ENCODE results near the gene RASSF10.

Gene RASSF10

GRCh38 chr11:13028322-13028721, 19.2 kb downstream of the RASSF10 start:
- ChIA-PET CTCF (interaction anchor here (0.7 kb wide), 1 partner anchor 475 kb away, joined by 3 read pairs; no protein-coding TSS in a partner anchor), POLR2A (ENCODE audit: low non-redundant PET) (no interaction called here)
- TF ChIP-seq CTCF (conservative IDR thresholded peaks at IDR 0.05; ENCODE audit: low read depth), result no peak
- no peak for DNase-seq (ENCODE audit: low spot score)
- no peak overlapping the region for H3K27ac ChIP-seq

- POLR2A ChIA-PET (ENCODE audit: low non-redundant PET), result no interaction called here
- CTCF ChIA-PET, result no interaction called here
- no peak for DNase-seq (ENCODE audit: low spot score)
- no peak overlapping the region for H3K27ac ChIP-seq
- no peak for TF ChIP-seq CTCF (conservative IDR thresholded peaks at IDR 0.05; ENCODE audit: low read depth)
These were observed 20.8 kb downstream of the RASSF10 start for GRCh38 chr11:13029872-13030271.

- no peak for TF ChIP-seq CTCF (conservative IDR thresholded peaks at IDR 0.05; ENCODE audit: low read depth)
- ChIA-PET CTCF (interaction anchor here (0.6 to 1.0 kb wide), 2 partner anchors 20 to 146 kb away, joined by 3 read pairs; no protein-coding TSS in a partner anchor), POLR2A (ENCODE audit: low non-redundant PET) (no interaction called here)
- no peak for DNase-seq (ENCODE audit: low spot score)
- no peak overlapping the region for H3K27ac ChIP-seq
These were observed 21.7 kb downstream of the RASSF10 start for GRCh38 chr11:13030857-13031256.

GRCh38 chr11:13031349-13031748, 22.2 kb downstream of the RASSF10 start:
- ChIA-PET POLR2A (ENCODE audit: low non-redundant PET) (no interaction called here), CTCF (interaction anchor here (1.0 kb wide), 1 partner anchor 21 kb away, joined by 3 read pairs; no protein-coding TSS in a partner anchor)
- TF ChIP-seq CTCF (conservative IDR thresholded peaks at IDR 0.05; ENCODE audit: low read depth), result no peak

GRCh38 chr11:13033760-13034533, 24.8 kb downstream of the RASSF10 start:
- no peak overlapping the region for H3K27ac ChIP-seq
- DNase-seq (ENCODE audit: low spot score), result no peak
- POLR2A ChIA-PET (ENCODE audit: low non-redundant PET), result no interaction called here
- CTCF ChIA-PET, result interaction anchor here (0.5 kb wide), 1 partner anchor 64 kb away, joined by 3 read pairs; no protein-coding TSS in a partner anchor
- no peak for TF ChIP-seq CTCF (conservative IDR thresholded peaks at IDR 0.05; ENCODE audit: low read depth)

More at GRCh38 chr11:13031349-13031748, 22.2 kb downstream of the RASSF10 start:
- H3K27ac ChIP-seq, result no peak overlapping the region
- no peak for DNase-seq (ENCODE audit: low spot score)

- no peak overlapping the region for H3K27ac ChIP-seq
- no peak for DNase-seq (ENCODE audit: low spot score)
- no peak for TF ChIP-seq CTCF (conservative IDR thresholded peaks at IDR 0.05; ENCODE audit: low read depth)
- POLR2A ChIA-PET (ENCODE audit: low non-redundant PET), result no interaction called here
- CTCF ChIA-PET, result no interaction called here
These were observed 26.6 kb downstream of the RASSF10 start for GRCh38 chr11:13035711-13036110.
